ENCODE data around the gene GPR143.

Gene GPR143

GRCh38 chrX:9707306-9708033, 58.2 kb downstream of the GPR143 start:
- no peak for DNase-seq

- DNase-seq: no peak
These were observed 59.2 kb downstream of the GPR143 start for GRCh38 chrX:9706421-9706820.

- DNase-seq: no peak
These were observed 60.7 kb downstream of the GPR143 start for GRCh38 chrX:9704876-9705465.

GRCh38 chrX:9703406-9703805, 62.2 kb downstream of the GPR143 start:
- no peak for DNase-seq

GRCh38 chrX:9701790-9702189, 63.9 kb downstream of the GPR143 start:
- DNase-seq: no peak

GRCh38 chrX:9700555-9700954, 65.1 kb downstream of the GPR143 start:
- no peak for DNase-seq

GRCh38 chrX:9698576-9698975, 67.1 kb downstream of the GPR143 start:
- no peak for DNase-seq

GRCh38 chrX:9693307-9694001, 72.2 kb downstream of the GPR143 start:
- no peak for DNase-seq

GRCh38 chrX:9690046-9690445, 75.6 kb downstream of the GPR143 start:
- no peak for DNase-seq

GRCh38 chrX:9688833-9689232, 76.8 kb downstream of the GPR143 start:
- no peak for DNase-seq

- DNase-seq: no peak
These were observed 77.7 kb downstream of the GPR143 start for GRCh38 chrX:9687899-9688298.

GRCh38 chrX:9683350-9683749, 82.3 kb downstream of the GPR143 start:
- DNase-seq: no peak

- no peak for DNase-seq
These were observed 82.8 kb downstream of the GPR143 start for GRCh38 chrX:9682861-9683260.

GRCh38 chrX:9682456-9682855, 83.2 kb downstream of the GPR143 start:
- no peak for DNase-seq

GRCh38 chrX:9681422-9681821, 84.2 kb downstream of the GPR143 start:
- peak; percentile 23 for DNase-seq

- no peak for DNase-seq
These were observed 84.6 kb downstream of the GPR143 start for GRCh38 chrX:9681011-9681410.

GRCh38 chrX:9678215-9678965, 87.3 kb downstream of the GPR143 start:
- DNase-seq: no peak

- DNase-seq: peak; percentile 65
These were observed 88.4 kb downstream of the GPR143 start for GRCh38 chrX:9677098-9677739.

GRCh38 chrX:9676738-9677097, 88.9 kb downstream of the GPR143 start:
- DNase-seq: no peak

GRCh38 chrX:9676306-9676705, 89.3 kb downstream of the GPR143 start:
- DNase-seq: no peak

Measured in suppressor macrophage treated with lipopolysaccharide for 4 hours (primary cell).